Measurements from ENCODE around the gene CPT1C.

CPT1C gene

DNA sequence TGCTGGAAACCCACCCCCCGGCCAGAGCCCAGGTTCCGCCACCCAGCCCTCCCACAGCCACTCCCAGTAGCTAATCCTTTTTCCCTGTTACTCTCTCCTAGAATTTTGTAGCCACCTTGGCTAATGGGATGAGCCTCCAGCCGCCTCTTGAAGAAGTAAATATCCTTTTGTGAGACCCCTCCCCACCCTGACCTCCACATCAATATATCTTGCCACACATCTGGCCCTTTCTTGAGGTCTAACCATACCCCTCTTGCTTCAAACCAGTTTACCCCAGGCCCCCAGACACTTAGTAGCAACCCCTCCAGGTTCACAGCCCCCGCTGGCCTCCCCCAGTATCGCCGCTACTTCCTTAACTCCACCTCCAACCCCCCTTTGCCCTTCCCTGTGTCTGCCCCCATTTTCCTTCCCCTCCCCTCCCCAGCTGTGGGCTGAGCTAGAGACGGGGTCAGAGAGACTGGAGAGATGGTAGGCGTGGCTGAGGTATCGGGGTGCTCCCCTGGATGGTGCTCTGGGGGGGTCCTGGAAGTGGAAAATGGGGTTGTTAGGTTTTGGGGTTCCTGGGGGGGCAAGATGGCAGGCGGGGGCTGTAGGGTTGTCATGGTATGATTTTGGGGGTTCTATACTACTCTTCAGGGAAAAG is 11.0 kb upstream of the CPT1C start:
- no peak for TF ChIP-seq ZFX (IDR thresholded peaks at IDR 0.05; ENCODE audit: borderline replicate concordance)
- TF ChIP-seq, protein P1, sequence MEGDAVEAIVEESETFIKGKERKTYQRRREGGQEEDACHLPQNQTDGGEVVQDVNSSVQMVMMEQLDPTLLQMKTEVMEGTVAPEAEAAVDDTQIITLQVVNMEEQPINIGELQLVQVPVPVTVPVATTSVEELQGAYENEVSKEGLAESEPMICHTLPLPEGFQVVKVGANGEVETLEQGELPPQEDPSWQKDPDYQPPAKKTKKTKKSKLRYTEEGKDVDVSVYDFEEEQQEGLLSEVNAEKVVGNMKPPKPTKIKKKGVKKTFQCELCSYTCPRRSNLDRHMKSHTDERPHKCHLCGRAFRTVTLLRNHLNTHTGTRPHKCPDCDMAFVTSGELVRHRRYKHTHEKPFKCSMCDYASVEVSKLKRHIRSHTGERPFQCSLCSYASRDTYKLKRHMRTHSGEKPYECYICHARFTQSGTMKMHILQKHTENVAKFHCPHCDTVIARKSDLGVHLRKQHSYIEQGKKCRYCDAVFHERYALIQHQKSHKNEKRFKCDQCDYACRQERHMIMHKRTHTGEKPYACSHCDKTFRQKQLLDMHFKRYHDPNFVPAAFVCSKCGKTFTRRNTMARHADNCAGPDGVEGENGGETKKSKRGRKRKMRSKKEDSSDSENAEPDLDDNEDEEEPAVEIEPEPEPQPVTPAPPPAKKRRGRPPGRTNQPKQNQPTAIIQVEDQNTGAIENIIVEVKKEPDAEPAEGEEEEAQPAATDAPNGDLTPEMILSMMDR (IDR thresholded peaks at IDR 0.05): no peak
- peak overlapping the region; percentile 31; the same call in 1 of the 2 replicates for H3K27ac ChIP-seq

DNA sequence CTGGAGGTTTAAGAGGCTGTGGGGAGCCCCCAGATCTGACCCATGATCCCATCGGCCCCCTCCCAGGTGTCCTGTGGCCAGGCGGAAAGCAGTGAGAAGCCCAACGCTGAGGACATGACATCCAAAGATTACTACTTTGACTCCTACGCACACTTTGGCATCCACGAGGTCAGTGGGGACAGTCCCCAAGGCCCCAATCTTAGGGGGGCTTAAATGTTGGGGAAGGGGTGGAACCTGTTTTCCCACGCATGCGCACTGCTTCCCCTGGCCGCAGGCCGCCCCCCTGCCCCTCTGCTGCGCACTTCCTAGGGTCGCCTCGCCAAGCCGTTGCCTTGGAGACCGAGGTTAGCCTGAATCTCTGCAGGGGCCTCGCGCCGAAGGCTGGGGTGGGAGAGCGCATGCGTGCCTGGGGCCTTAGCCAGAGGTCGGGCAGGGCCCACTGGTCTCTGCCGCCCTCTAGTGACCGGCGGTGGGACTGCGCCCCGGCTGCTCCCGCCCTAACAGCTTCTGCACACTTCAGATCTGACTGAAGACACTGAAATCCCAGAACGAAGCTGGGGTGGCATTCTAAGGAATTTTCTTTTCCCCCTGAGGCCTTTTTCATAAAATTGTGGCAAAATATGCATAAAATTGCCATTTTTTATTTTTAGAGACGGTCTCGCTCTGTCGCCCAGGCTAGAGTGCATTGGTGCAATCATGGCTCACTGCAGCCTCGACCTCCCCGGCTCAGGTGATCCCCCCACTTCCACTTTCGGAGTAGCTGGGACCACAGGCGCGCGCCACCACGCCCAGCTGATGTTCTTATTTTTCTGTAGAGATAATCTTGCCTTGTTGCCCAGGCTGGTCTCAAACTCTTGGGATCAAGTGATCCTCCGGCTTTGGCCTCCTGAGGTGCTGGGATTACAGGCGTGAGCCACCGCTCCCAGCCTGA is 10.2 kb upstream of the CPT1C start:
- TF ChIP-seq, protein P1 (IDR thresholded peaks at IDR 0.05): peak; percentile 99
- no peak for TF ChIP-seq ZFX (IDR thresholded peaks at IDR 0.05; ENCODE audit: borderline replicate concordance)

DNA sequence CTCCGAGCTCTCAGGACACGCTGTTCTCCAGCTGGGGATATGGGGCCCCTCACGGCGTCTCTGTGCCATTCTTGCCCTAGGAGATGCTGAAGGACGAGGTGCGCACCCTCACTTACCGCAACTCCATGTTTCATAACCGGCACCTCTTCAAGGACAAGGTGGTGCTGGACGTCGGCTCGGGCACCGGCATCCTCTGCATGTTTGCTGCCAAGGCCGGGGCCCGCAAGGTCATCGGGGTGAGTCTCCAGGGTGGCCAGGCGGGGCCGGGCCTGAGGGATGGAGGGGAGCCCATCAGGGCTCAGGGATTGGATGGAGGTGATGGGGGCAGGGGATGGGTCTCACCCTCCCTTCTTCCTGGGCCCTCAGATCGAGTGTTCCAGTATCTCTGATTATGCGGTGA is 9.1 kb upstream of the CPT1C start:
- TF ChIP-seq, protein P1 (IDR thresholded peaks at IDR 0.05): no peak
- no peak for TF ChIP-seq ZFX (IDR thresholded peaks at IDR 0.05; ENCODE audit: borderline replicate concordance)
- no peak overlapping the region for H3K27ac ChIP-seq

More for the DNA sequence above, 10.2 kb upstream of the CPT1C start:
- H3K27ac ChIP-seq: peak overlapping the region; percentile 31; the same call in 1 of the 2 replicates

DNA sequence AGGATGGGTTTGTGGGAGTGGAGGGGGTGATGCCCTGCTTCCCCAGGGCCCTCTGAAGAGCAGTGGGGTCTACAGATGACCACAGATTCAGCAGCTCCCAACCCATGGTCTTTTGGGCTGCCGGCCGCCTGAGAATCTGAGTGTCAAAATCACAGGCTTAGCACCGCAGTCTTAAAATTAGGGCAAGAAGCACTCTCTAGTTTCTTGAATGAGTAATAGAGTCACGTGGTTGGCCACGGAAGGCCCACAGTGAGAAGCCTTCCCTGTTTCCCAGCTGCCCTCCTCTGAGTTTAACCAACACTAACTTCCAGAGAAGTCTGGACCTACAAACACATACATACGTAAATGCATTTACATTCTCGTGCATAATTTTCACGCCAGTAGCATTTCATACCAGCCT is 8.6 kb upstream of the CPT1C start:
- TF ChIP-seq ZFX (IDR thresholded peaks at IDR 0.05; ENCODE audit: borderline replicate concordance): no peak
- TF ChIP-seq, protein P1 (IDR thresholded peaks at IDR 0.05): no peak
- H3K27ac ChIP-seq: no peak overlapping the region

DNA sequence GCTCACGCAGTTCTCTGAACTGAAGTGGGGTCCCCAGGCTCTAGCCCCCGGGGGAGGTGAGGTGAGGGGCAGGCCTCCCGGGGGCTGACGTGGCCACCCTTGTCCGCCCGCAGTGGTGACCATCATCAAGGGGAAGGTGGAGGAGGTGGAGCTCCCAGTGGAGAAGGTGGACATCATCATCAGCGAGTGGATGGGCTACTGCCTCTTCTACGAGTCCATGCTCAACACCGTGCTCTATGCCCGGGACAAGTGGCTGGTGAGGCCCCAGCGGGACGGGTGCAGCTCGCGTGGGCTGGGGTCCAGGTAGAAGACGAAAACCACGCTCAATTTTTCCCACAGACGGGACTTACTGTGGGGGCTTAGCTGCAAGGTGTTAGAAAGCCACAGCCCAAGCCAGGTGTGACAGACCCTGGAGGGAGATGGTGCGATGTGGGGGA is 7.1 kb upstream of the CPT1C start:
- H3K27ac ChIP-seq: peak overlapping the region; percentile 23; the same call in 1 of the 2 replicates
- TF ChIP-seq, protein P1 (IDR thresholded peaks at IDR 0.05): no peak
- TF ChIP-seq ZFX (IDR thresholded peaks at IDR 0.05; ENCODE audit: borderline replicate concordance): no peak

DNA sequence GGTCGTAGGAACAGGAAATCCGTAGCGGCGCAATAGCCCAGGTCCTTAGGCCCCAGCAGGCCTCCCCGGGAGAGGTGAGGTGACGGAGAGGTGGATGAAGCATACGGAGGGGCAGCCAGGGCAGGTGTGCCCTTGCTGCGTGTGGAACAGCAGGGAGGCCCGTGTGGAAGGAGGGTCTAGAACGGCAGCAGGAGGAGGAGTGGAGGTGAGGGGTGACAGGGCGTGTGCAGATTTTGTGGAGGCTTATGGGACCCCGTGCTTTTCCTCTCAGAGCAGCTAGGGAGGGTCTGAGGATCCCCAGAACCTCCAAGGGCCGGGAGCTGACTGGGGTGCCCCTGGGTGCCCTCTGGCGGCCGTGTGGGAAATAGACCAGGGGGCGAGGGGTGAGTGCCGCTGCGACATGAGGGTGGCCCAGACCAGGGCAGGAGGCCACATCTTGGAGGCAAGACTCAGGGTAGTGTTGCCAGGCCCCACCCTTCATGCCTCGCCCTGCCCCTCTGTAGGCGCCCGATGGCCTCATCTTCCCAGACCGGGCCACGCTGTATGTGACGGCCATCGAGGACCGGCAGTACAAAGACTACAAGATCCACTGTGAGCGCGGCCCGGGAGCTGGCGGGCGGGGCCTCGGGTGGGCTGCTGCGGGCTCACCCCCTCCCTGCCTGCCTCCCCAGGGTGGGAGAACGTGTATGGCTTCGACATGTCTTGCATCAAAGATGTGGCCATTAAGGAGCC is 6.5 kb upstream of the CPT1C start:
- peak overlapping the region; percentile 23; the same call in 1 of the 2 replicates for H3K27ac ChIP-seq
- no peak for TF ChIP-seq ZFX (IDR thresholded peaks at IDR 0.05; ENCODE audit: borderline replicate concordance)
- TF ChIP-seq, protein P1 (IDR thresholded peaks at IDR 0.05): peak; percentile 77
